NOMO-1 (cell line): ENCODE data around the gene MADD.
A peak's percentile ranks its signal among the peaks of the same experiment; 100 is the strongest.

Experiments used
- DNase-seq, 2 experiments: peaks; one replicate each; lab custom pipeline; 2025; ENCODE audit not compliant: unreplicated experiment in 2 of 2; lab: John Stamatoyannopoulos, UW

The MADD gene

DNA sequence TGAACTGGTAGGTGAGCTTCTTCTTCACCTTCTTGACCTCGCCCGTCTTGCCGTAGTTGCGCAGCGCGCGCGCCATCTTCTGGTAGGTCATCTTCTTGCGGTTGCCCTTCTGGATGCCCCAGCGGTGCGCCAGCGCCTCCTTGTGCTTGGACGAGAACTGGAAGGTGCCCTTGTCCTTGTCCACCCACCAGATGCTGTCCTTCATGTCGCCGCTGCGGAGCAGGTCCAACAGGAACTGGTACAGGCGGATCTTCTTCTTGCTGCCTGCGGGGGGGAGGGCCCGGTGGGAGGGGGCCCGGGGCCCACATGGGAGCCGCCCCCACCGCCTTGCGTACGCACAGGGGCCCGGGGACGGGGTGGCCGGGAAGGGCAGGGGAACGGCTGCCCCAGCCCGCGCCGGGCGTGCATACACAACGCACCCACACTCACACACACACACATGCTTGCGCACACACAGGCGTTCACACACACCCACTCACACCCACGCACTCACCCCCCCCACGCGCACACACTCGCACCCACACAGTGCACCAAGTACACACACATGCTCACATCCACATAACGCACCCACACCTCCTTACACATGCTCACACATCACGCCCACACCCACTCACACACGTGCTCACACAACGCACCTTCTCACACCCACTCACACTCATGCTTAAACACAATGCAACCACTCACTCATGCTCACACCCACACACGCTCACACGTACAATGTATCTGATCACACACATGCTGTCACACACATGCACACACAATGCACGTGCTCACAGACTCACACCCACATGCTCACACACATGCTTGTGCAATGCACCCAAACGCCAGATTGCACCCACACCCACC, 85.6 kb downstream of the MADD start:
- no peak for DNase-seq

- no peak for DNase-seq
Measured at GRCh38 chr11:47356129-47356997, 86.4 kb downstream of the MADD start.

- no peak for DNase-seq
Measured at GRCh38 chr11:47356998-47357329, 87.0 kb downstream of the MADD start.

DNA sequence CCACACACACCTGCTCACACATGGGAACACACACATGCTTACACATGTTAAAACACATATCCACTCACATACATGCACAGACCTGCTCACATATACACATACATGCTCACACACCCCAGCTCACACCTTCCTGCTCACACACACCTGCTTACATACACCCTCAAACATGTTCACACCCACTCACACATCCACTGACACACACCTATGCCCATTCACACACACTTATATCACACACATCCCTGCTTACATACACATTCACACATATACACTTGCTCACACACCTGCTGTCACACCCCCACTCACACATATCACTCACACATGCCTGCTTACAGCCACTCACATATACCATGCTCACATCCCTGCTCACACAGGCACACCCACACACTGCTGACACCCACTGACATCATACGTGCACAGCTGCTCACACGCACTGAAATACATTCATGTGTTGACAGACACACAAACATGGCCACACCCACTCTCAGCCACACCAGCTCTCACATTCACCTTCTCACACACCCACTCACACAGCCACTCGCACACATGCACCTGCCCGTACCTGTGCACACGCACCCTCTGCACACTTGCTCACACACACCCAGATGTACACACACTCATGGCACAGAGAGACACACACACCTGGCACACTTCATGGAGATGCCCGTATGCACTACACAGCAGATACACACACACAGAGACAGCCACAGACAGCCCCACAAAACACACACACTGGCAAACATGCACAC, 88.2 kb downstream of the MADD start:
- DNase-seq, result no peak

DNA sequence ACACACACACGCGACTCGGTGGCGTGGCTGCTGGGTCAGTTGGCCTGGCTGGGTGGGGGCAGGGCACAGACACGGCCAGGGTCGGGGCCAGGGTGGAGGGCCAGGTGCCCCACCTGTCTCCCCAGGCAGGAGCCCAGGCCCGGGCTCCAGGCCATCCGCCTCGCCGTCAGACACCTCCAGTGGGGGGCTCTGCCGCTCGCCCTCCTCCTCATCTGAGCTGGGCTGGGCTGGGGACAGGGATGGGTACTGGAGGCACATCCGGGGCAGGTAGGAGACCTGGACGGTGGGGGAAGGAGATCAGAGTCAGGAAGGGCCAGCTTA, 88.8 kb downstream of the MADD start:
- no peak for DNase-seq

GRCh38 chr11:47359162-47359561, 89.2 kb downstream of the MADD start:
- no peak for DNase-seq

GRCh38 chr11:47359586-47359985, 89.7 kb downstream of the MADD start:
- peak; percentile 67 to 74 for DNase-seq

DNA sequence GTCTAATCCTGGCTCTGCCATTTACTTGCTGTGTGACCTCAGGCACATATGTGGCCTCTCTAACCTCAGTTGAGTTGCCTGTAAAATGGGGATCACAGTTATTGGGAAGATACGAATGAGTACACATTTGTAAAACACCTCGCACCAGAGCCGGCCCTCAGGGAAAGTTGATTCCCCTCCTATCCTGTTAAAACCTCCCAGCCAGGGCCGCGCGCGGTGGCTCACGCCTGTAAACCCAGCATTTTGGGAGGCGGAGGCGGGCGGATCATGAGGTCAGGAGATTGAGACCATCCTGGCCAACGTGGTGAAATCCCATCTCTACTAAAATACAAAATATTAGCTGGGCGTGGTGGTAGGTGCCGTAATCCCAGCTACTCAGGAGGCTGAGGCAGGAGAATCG, 90.4 kb downstream of the MADD start:
- no peak for DNase-seq

- DNase-seq, result no peak
Measured at GRCh38 chr11:47361419-47361818, 91.5 kb downstream of the MADD start.

DNA sequence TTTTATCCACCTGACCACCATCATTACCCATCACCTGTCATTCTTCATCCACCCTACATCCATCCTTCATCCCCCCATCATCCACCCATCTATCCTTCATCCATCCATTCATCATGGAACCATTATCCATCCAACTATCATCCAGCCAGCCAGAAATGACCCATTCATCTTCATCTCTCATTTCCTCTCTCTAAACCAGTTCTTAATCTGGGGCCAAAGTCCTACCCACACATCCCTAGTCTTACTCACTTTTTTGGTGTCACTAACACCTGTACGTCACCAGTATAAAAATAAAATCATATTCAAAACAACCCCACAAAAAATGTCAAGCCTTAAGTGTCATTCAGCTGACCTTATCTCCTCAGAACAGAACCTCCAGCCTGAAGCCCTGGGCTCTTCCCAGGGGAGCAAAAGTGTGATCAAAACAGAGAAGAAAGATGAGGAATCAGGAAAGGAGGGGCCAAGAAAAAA, 96.1 kb downstream of the MADD start:
- DNase-seq, result no peak

DNA sequence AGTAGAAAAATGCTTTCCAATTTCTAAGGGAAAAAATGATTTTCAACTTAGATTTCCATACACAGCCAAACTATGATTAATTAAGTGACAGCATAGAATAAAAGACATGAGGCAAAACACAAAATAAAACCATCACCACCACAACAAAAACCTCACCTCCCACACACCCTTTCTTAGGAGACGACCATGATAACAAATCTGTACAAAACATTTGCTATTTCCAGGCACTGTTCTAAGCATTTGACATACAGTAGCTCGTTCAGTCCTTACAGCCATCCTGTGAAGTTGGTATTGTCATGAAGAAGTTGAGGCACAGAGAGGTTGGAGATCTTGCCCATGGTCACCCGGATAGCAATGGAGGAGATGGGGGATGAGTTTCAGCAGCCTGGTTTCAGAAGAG, 99.7 kb downstream of the MADD start:
- DNase-seq, result no peak

- DNase-seq, result no peak
Measured at GRCh38 chr11:47372422-47372821, 102.5 kb downstream of the MADD start.

DNA sequence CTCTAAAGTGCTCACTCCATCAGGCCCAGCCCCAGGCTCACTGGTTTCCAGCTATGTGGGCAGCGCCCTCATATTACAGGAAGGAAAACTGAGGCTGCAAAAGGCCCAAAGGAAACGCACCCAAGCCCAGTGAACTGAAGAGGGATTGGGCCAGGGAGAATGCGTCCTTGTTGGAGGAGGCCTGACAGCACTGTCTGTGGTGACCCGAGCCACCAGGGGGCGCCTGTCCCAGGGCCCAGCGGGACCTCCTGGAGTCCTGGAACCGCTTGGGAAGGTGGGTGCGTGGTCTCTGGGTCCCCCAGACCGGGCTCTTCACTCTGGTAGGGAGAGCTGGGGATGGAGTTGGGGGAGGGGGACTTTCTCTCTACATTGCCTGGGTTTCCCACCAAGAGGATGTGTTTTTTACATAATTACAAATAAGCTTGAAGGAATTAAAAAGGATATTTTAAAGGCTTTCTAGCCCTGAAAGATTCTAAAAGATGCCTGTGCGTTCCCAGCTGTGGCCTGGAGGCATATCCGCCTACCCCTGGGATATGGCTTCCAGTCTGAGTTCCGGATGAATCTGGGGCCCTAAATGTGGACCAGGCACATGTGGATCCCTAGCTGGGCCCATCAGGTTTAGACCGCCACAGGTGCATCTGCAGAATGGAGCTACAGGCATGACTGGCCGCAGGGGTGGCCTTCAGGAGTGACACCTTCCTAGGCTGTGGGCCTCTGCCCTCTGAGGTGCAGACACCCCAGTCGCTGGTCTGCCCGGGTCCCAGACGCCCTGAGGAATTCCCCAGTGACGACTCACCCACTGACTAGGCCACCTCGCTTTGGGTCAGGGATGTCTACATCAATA, 104.2 kb downstream of the MADD start:
- DNase-seq, result peak; percentile 35 to 48

GRCh38 chr11:47374720-47375019, 104.7 kb downstream of the MADD start:
- DNase-seq, result no peak

DNA sequence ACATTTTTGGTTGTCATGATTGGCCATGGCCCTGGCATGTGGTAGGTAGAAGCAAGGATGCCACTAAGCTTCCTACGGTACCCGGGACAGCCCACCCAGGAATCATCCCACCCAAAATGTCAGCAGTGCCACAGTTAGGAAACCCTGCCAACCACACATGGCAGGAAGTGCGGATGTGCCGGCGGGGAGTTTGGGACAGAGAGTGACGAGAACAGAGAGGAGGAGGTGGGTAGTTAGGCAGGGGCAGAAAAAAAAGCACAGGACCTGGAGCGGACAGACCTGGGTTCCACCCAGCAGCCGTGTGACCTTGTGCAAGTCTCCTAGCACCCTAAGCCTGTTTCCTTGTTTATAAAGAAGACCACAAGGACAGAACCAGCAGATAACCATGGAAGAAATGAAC, 105.1 kb downstream of the MADD start:
- DNase-seq, result no peak

GRCh38 chr11:47375546-47376085, 105.7 kb downstream of the MADD start:
- DNase-seq, result no peak

- DNase-seq, result no peak
Measured at GRCh38 chr11:47376107-47376524, 106.2 kb downstream of the MADD start.

DNA sequence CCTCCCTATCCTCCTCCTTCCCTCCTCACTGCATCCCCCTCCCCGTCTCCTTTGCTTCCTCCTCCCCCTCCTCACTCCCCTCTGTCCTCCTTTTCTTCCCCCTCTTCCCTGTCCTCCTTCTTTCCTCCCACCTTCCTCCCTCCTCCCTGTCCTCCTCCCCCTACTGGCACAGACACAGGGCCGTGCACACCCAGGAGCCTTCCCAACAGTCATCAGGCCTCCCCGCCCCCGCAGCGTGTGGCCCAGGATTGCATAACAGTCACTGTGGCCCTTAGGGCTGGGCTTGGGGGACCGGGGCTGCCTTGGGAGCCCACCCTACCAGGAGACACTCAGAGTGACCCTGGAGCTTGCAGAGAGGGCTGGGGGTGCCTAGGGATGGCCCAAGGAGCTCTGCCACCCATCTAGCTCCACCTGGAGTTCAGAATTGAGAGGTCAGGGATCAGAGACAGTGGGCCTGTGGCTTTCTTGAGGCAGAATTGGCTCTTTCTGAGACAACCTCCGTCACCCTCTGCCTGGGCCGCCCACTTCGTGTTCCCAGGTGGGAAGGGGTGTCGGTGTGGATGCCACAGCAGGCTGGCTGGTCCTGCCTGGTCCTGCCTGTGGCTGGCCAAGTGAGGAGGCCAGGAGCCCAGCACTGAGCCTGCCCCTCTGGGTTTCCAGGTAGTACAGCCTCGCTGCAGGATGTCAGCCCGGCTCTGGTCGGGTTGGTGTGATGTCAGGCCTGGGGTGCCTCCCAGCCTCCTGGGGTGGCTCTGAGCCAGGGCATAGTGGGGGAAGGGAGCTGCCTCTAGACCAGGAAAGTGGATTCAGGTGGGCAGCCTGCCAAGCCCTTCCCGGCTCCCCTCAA, 106.8 kb downstream of the MADD start:
- peak; percentile 38 to 52 for DNase-seq

DNA sequence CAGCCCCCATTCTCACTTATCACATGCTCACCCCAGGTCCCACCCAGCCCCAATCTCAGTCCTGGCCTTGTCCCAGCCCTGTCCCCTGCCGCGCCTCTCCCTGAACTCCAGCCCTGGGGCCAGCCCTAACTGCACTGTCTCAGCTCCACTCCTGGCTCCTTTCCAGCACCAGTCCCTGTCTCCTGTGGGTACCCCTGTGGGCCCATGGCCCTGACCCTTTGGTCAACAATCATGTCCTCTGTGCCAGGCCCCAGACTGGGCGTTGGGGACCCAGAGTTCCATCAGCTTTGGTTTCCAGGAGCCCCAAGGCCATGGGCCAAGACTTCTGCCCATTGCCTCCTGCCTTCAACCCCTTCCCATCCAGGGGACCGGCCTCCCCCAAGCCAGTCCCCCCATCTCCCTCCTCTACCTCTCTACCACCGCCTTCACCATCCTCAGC, 107.7 kb downstream of the MADD start:
- peak in 1 of 2 experiments; percentile 40 for DNase-seq
